OCI-LY7 (cell line): Measurements from ENCODE around the gene KNG1. TPM values are rescaled to one million over a fixed set of nuclear protein-coding genes. Genes with fewer than 3 reads are reported as not detected.

Experiments
- BruUV-seq: library from RNA; stranded (reverse); fragments of 400-500 nt; replicated peaks from 2 replicates; lab custom pipeline; 2021; lab: Mats Ljungman, UMichigan
- CTCF ChIA-PET: fragments of 300-600 bp; sonication (Branson Sonifier 250); formaldehyde crosslinking; loops from one replicate; lab custom pipeline; 2022; ENCODE audit warnings: antibody characterized with exemption; ENCODE audit not compliant: unreplicated experiment; lab: Charles Lee
- POLR2A ChIA-PET: fragments of 300-600 bp; sonication (Branson Sonifier 250); formaldehyde crosslinking; loops from one replicate; lab custom pipeline; 2022; ENCODE audit warnings: antibody characterized with exemption; lab: Charles Lee
- DNase-seq: peaks from one replicate; pipeline ENCODE4 v3.0.0-alpha.2; 2015; ENCODE audit warnings: low spot score
- H2AFZ ChIP-seq: fragments of 200-600 bp; sonication (generic), shearing (Covaris generic); 2 replicates; pipeline ENCODE4 v1.6.1; 2014; ENCODE audit warnings: mild to moderate bottlenecking, antibody characterized with exemption, low read length, moderate library complexity
- H3K27ac ChIP-seq: fragments of 200-600 bp; sonication (generic); 2 replicates; pipeline ENCODE4 v1.5.1; 2014; ENCODE audit warnings: mixed run types, low read depth, mild to moderate bottlenecking, moderate library complexity, low read length, inconsistent platforms; ENCODE audit not compliant: poor library complexity, severe bottlenecking
- H3K36me3 ChIP-seq: fragments of 200-600 bp; sonication (generic); 2 replicates; pipeline ENCODE4 v1.6.1; 2014; ENCODE audit warnings: mild to moderate bottlenecking, antibody characterized with exemption, low read length, moderate library complexity, mixed read lengths; ENCODE audit not compliant: insufficient read depth
- H3K4me1 ChIP-seq: fragments of 200-600 bp; sonication (generic); 2 replicates; pipeline ENCODE4 v1.5.1; 2014; ENCODE audit warnings: mild to moderate bottlenecking, low read length; ENCODE audit not compliant: insufficient read depth, poor library complexity, severe bottlenecking
- H3K4me2 ChIP-seq: fragments of 200-600 bp; sonication (generic); 2 replicates; pipeline ENCODE4 v1.6.1; 2014; ENCODE audit warnings: mild to moderate bottlenecking, low read length
- H3K4me3 ChIP-seq: fragments of 200-600 bp; sonication (generic); 2 replicates; pipeline ENCODE4 v1.5.1; 2014; ENCODE audit warnings: mild to moderate bottlenecking, low read depth, low read length; ENCODE audit not compliant: poor library complexity, severe bottlenecking
- H3K79me2 ChIP-seq: fragments of 200-600 bp; sonication (generic); 2 replicates; pipeline ENCODE4 v1.6.1; 2016; ENCODE audit warnings: low read depth, mild to moderate bottlenecking, low read length, moderate library complexity, mixed read lengths; ENCODE audit not compliant: insufficient read depth
- H3K9me2 ChIP-seq: fragments of 200-600 bp; sonication (generic); 2 replicates; pipeline ENCODE4 v1.6.1; 2016; ENCODE audit warnings: mild to moderate bottlenecking, low read length, mixed read lengths; ENCODE audit not compliant: insufficient read depth
- H3K9me3 ChIP-seq: fragments of 200-600 bp; sonication (generic); 2 replicates; pipeline ENCODE4 v1.6.1; 2014; ENCODE audit warnings: mild to moderate bottlenecking, mixed run types, low read length, mixed read lengths
- H4K20me1 ChIP-seq: fragments of 200-600 bp; sonication (generic); 2 replicates; pipeline ENCODE4 v1.6.1; 2014; ENCODE audit warnings: mild to moderate bottlenecking, antibody characterized with exemption, low read length, moderate library complexity, mixed read lengths; ENCODE audit not compliant: insufficient read depth
- EZH2phosphoT487 ChIP-seq: fragments of 200-600 bp; sonication (generic); IDR thresholded peaks from 2 replicates; pipeline ENCODE4 v1.6.1; 2018; ENCODE audit warnings: low read depth, borderline replicate concordance, mild to moderate bottlenecking, mixed run types, antibody characterized with exemption, low read length, moderate library complexity, mixed read lengths
- intact Hi-C: fragments of 100-400 bp; cut with micrococcal nuclease; formaldehyde crosslinking; loops from one replicate; pipeline ENCODE4 v1.10.0; 2022; ENCODE audit not compliant: unreplicated experiment
- total RNA-seq, 2 experiments: library from RNA; depleted of rRNA in 1 of 2; stranded (reverse); fragments of >200 nt in 1 of 2; shearing (Covaris generic) in 1 of 2; gene quantifications; 2 replicates each; pipeline ENCODE4 v1.2.3, GENCODE V29; 2014 to 2022
- TF ChIP-seq, protein P1 (sequence below): fragments of 200-600 bp; sonication (generic); conservative IDR thresholded peaks from 2 replicates; pipeline ENCODE4 v1.5.1; 2014; ENCODE audit warnings: mild to moderate bottlenecking, antibody characterized with exemption, low read length, moderate library complexity, mixed read lengths

Gene KNG1
- total RNA-seq, 2 experiments from 2014 or later = not detected

DNA sequence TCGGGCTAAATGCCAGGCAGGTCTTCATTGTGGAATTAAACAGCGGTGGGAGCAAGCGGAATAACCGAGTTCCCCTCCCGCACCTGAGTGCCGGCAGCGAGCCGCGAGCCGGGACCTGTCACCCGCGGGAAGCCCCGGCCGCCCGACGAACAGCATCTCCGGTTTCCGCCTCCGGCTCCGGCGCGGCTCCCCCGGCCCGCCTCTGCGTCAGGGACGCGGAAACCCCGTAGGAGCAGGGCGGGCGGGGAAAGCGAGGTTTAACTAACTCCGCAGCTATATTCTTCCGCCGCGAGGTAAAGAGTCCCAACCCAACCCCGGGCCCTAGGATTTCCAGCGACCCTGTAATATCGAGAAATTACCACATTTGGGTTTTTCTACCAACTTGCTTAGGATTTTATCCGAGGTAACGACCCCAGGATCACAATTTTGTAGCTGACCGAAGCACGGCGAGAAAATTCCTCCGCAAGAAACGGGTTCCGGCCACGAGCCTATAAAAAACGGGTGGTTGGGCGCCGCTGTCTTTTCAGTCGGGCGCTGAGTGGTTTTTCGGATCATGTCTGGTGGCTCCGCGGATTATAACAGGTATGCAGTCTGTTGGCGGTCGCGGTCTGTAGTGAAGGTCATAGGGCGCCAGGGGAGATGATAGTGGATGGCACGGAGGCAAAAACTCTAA lies 66.0 kb downstream of the KNG1 start, which contains the start of gene EIF4A2:
EIF4A2 (plus strand) TSS at position 520 of the 673 bp plus-strand sequence; CDS start at position 554, 34 bp downstream.
- DNase-seq = peak; percentile 95
- Histone ChIP-seq H3K9me3 (no peaks in the 10 kb centered on the region), H3K36me3 (peaks cover 48% of the 10 kb centered on the region), H3K4me2 (peak within 1 kb of the TSS; percentile 98), H3K79me2 (peaks cover 61% of the 10 kb centered on the region), H3K27ac (peak within 1 kb of the TSS; percentile 99), H3K9me2 (no peaks in the 10 kb centered on the region), H2AFZ (peak within 1 kb of the TSS; percentile 90), H3K4me3 (peak within 1 kb of the TSS; percentile 98), H4K20me1 (peaks cover 45% of the 10 kb centered on the region), H3K4me1 (peaks cover 43% of the 10 kb centered on the region)
- ChIA-PET CTCF (no interaction called here), POLR2A (interaction anchor here (0.6 to 5.3 kb wide), 21 partner anchors 9 to 845 kb away, joined by 3 to 47 read pairs (median 4); partner anchors contain the start of genes DNAJB11, RFC4, TBCCD1 and TRA2B)
- no peak; the same call in 1 of the 2 replicates for TF ChIP-seq EZH2phosphoT487
- TF ChIP-seq, protein P1, sequence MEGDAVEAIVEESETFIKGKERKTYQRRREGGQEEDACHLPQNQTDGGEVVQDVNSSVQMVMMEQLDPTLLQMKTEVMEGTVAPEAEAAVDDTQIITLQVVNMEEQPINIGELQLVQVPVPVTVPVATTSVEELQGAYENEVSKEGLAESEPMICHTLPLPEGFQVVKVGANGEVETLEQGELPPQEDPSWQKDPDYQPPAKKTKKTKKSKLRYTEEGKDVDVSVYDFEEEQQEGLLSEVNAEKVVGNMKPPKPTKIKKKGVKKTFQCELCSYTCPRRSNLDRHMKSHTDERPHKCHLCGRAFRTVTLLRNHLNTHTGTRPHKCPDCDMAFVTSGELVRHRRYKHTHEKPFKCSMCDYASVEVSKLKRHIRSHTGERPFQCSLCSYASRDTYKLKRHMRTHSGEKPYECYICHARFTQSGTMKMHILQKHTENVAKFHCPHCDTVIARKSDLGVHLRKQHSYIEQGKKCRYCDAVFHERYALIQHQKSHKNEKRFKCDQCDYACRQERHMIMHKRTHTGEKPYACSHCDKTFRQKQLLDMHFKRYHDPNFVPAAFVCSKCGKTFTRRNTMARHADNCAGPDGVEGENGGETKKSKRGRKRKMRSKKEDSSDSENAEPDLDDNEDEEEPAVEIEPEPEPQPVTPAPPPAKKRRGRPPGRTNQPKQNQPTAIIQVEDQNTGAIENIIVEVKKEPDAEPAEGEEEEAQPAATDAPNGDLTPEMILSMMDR = no peak
- BruUV-seq = no TSS peak
- intact Hi-C loops = loop anchor here (2.0 kb wide), 2 partner anchors 212 to 846 kb away; partner anchors contain the start of gene DNAJB11

DNA sequence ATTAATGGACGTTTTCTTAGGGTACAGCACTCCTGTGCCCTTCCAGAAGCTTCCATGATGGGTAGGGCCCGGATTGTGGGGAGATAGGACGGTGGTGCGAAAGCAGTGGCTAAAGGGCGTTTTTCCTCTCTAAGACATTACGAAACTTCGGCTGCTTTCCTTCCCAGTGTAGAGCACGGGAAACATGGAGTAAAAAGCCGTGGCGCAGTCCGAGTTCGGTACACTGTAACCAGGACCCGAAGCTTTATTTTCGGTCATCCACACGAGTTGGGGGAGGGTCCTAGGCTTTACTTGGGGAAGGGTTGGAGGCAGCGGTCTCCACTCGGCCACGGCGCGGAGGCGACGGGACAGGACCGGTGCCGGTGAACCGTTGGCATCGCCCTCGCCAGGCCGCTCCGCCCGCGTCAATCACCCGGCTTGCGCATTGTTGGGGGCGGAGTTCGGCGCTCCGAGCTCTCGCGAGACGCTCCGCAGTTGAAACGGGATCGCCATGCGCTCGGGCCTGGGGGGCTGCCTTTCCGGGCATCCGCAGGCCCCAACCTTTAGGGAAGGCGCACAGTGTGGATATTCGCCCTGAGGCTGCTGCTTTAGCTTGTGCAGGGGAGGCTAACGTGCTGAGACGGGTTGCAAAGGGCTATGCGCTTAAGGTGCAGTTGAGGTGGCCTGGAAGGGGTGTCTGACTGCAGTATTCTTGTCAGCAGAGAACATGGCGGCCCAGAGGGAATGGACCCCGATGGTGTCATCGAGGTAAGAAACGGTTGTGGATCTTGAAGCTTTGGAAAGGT lies 66.8 kb downstream of the KNG1 start:
- CTCF ChIA-PET = no interaction called here
- POLR2A ChIA-PET = interaction anchor here (0.6 to 5.3 kb wide), 21 partner anchors 9 to 846 kb away, joined by 3 to 47 read pairs (median 4); partner anchors contain the start of genes DNAJB11, RFC4, TBCCD1 and TRA2B
- Histone ChIP-seq H3K27ac (peak overlapping the region; percentile 99), H4K20me1 (peaks cover 45% of the 10 kb centered on the region), H3K4me2 (peak overlapping the region; percentile 98), H3K79me2 (peaks cover 68% of the 10 kb centered on the region), H3K36me3 (peaks cover 56% of the 10 kb centered on the region), H2AFZ (no peak overlapping the region), H3K9me3 (no peaks in the 10 kb centered on the region), H3K4me1 (peaks cover 50% of the 10 kb centered on the region), H3K4me3 (peak overlapping the region; percentile 98), H3K9me2 (no peaks in the 10 kb centered on the region)
- peak; percentile 88 for DNase-seq
- TF ChIP-seq EZH2phosphoT487 = no peak
- intact Hi-C loops = loop anchor here (2.0 kb wide), 3 partner anchors 23 to 847 kb away; partner anchors contain the start of genes DNAJB11 and RFC4
- BruUV-seq = TSS peak; percentile 46
